ENCODE measurements around the gene DTX4.
"Not testable (repeated sequence)": the region's sequence is repeated elsewhere in the genome, so short reads cannot be mapped to it uniquely, and the experiment has no call there.

Gene DTX4

DNA sequence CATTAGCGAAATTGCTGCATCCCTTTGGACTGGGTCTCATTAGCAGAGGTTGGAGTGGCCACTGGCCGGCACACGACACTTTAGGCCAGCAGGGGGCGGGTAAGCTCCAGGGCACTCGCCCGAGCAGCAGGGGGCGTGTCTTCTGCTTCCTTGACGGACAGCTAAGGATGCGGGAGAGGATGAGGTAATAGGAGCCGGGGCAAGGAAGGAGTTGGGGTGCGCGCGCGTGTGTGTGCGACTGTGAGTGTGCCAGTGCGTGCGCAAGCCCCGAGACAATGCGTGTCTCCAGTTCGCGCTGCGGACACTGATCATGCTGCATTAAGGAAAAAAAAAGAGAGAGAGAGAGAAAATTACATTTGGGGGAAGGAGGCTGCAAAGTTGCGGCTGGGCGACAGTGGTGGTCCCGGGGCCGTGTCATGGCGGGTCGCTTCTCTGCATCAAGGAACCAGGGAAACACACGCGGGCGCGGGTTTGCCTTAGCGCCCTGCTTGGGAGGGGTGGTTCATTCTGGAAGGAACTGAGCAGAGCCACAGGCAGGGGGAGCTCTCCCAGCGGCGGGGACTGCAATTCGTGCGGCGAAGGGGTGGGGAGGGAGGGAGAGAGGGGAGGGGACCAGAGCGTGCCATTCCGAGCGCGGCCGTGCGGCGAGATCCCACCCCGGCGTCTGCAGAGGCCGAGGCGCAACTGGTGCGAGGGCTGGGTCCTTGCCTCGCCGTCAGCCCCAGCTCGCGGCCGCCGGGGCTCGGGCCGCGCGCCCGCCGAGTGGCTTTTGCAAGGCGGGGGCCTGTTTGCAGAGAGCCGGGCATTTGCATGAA is at the start of gene DTX4:
TSS of gene DTX4 (plus strand) at position 625 of the 815 bp plus-strand sequence. CDS start 464 bp downstream, outside the sequence.
- H3K9me3 Mint-ChIP-seq: no peaks in the 10 kb centered on the region
- peaks cover 10% of the 10 kb centered on the region for H3K27me3 Mint-ChIP-seq (ENCODE audit: low read depth, poor library complexity)
- TF ChIP-seq, protein P1, sequence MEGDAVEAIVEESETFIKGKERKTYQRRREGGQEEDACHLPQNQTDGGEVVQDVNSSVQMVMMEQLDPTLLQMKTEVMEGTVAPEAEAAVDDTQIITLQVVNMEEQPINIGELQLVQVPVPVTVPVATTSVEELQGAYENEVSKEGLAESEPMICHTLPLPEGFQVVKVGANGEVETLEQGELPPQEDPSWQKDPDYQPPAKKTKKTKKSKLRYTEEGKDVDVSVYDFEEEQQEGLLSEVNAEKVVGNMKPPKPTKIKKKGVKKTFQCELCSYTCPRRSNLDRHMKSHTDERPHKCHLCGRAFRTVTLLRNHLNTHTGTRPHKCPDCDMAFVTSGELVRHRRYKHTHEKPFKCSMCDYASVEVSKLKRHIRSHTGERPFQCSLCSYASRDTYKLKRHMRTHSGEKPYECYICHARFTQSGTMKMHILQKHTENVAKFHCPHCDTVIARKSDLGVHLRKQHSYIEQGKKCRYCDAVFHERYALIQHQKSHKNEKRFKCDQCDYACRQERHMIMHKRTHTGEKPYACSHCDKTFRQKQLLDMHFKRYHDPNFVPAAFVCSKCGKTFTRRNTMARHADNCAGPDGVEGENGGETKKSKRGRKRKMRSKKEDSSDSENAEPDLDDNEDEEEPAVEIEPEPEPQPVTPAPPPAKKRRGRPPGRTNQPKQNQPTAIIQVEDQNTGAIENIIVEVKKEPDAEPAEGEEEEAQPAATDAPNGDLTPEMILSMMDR (IDR thresholded peaks at IDR 0.05): peak; percentile 81
- DNase-seq: peak; percentile 97
- peaks cover 34% of the 10 kb centered on the region for H3K4me1 Mint-ChIP-seq
- H3K36me3 Mint-ChIP-seq (ENCODE audit: low read depth): no peaks in the 10 kb centered on the region
- H3K27ac Mint-ChIP-seq: no peak within 1 kb of the TSS
- H3K4me3 Mint-ChIP-seq: peak within 1 kb of the TSS; percentile 94

DNA sequence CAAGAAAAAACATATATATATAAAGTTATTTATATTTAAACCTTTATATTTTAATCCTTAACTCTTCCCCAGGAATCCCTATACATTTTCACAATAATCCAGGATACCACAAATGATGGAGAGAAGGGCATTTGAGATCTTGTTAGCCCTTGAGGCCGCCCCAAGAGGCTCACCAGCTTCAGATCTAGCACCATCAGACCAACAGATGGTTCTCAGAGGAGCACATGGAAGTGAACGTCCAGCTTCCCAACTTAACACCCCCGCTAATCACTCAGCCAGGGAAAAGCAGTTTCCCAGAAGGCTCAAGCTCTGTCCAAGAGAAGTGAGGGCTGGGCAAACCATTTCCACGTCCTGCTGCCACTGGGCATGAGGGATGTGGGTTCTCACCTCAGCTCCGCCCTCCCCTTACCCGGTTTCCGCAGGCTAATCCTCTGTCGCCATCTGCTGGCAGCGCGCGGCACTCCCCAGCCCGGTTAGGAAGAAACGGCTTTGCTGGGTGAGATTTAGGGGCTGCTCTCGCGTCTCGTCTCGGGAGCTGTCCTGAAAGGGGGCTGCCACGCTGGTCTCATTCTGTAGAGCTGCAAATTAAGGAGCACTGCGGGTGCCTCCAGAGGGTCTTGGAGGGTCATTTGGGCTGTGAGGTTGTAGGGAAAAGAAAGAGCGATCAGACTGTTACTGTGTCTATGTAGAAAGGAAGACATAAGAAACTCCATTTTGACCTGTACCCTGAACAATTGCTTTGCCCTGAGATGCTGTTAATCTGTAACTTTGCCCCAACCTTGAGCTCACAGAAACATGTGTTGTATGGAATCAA is 36.1 kb upstream of the DTX4 start:
- peaks cover 18% of the 10 kb centered on the region for H3K36me3 Mint-ChIP-seq (ENCODE audit: low read depth)
- peaks cover 23% of the 10 kb centered on the region for H3K9me3 Mint-ChIP-seq
- TF ChIP-seq, protein P1 (IDR thresholded peaks at IDR 0.05): peak; percentile 97
- peak overlapping the region; percentile 76 for H3K4me3 Mint-ChIP-seq
- no peak overlapping the region for H3K27ac Mint-ChIP-seq
- peaks cover 5% of the 10 kb centered on the region for H3K4me1 Mint-ChIP-seq
- H3K27me3 Mint-ChIP-seq (ENCODE audit: low read depth, poor library complexity): peaks cover 26% of the 10 kb centered on the region
- DNase-seq: peak; percentile 95

DNA sequence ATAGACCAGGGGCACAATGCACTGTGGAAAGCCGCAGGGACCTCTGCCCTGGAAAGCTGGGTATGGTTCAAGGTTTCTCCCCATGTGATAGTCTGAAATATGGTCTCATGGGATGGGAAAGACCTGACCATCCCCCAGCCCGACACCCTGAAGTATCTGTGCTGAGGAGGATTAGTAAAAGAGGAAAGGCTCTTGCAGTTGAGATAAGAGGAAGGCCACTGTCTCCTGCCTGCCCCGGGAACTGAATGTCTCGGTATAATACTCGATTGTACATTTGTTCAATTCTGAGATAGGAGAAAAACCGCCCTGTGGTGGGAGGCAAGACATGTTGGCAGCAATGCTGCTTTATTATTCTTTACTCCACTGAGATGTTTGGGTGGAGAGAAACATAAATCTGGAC is 35.4 kb upstream of the DTX4 start:
- H3K9me3 Mint-ChIP-seq: peaks cover 16% of the 10 kb centered on the region
- not testable (repeated sequence) for DNase-seq, H3K4me1 Mint-ChIP-seq, H3K4me3 Mint-ChIP-seq, H3K27ac Mint-ChIP-seq
- H3K27me3 Mint-ChIP-seq (ENCODE audit: low read depth, poor library complexity): peaks cover 33% of the 10 kb centered on the region
- H3K36me3 Mint-ChIP-seq (ENCODE audit: low read depth): peaks cover 14% of the 10 kb centered on the region

DNA sequence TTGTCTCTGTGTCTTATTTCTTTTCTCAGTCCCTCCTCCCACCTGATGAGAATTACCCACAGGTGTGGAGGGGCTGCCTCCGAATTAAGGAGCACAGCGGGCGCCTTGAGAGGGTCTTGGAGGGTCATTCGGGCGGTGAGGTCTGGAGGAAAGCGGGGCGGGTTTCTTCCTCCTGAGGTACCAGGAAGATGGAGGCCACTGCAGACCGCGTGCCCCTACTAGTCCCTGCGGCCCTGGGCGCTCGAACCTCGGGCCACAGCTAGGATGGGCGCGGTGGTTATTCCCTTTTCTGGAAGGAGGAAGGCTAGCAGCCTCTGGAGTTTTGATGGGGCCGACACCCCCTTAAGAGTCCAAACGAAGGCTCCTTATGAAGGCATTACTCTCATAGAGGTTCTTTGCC is 34.7 kb upstream of the DTX4 start:
- Mint-ChIP-seq H3K4me1 (peaks cover 10% of the 10 kb centered on the region), H3K4me3 (no peak overlapping the region), H3K36me3 (ENCODE audit: low read depth) (peaks cover 12% of the 10 kb centered on the region)

DNA sequence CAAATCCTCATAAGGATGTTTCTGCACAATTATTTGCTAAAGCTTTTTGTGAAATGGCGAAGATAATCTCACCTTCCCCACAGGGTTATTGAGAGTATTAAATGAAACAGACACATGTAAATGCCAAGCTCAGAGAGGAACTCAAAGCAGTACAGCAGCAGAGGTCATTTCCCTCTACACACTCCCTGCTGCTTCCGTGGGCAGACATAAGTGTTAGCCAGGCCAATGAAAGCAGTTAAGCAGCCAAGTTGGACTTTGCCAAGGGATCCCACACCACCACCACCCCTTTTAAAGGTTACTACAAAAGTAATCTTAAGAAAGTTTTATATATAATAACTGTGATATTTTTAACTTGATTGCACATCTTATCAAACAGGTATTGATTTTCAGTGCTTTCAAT is 33.3 kb upstream of the DTX4 start:
- DNase-seq: no peak
- peaks cover 3% of the 10 kb centered on the region for H3K9me3 Mint-ChIP-seq

More for the DNA sequence above, 34.7 kb upstream of the DTX4 start:
- no peak overlapping the region for H3K27ac Mint-ChIP-seq
- DNase-seq: no peak
- peaks cover 39% of the 10 kb centered on the region for H3K27me3 Mint-ChIP-seq (ENCODE audit: low read depth, poor library complexity)
- H3K9me3 Mint-ChIP-seq: peaks cover 9% of the 10 kb centered on the region
- TF ChIP-seq, protein P1 (IDR thresholded peaks at IDR 0.05): no peak

DNA sequence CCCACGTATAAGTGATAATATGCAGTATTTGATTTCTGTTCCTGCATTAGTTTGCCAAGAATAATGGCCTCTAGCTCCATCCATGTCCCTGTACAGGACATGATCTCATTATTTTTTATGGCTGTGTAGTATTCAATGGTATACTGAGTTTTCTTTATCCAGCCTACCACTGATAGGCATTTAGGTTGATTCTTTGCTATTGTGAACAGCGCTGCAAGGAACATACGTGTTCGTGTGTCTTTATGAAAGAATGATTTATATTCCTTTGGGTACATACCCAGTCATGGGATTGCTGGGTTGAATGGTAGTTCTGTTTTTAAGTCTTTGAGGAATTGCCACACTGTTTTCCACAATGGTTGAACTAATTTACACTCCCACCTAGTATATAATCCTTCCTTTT is 30.7 kb upstream of the DTX4 start:
- Mint-ChIP-seq H3K9me3 (peaks cover 10% of the 10 kb centered on the region), H3K36me3 (ENCODE audit: low read depth) (no peaks in the 10 kb centered on the region)

More for the DNA sequence above, 33.3 kb upstream of the DTX4 start:
- H3K27ac Mint-ChIP-seq: no peak overlapping the region
- H3K36me3 Mint-ChIP-seq (ENCODE audit: low read depth): no peaks in the 10 kb centered on the region
- no peak overlapping the region for H3K4me3 Mint-ChIP-seq
- TF ChIP-seq, protein P1 (IDR thresholded peaks at IDR 0.05): no peak
- peaks cover 54% of the 10 kb centered on the region for H3K27me3 Mint-ChIP-seq (ENCODE audit: low read depth, poor library complexity)
- peaks cover 24% of the 10 kb centered on the region for H3K4me1 Mint-ChIP-seq

More for the DNA sequence above, 30.7 kb upstream of the DTX4 start:
- no peak for DNase-seq
- TF ChIP-seq, protein P1 (IDR thresholded peaks at IDR 0.05): no peak
- Mint-ChIP-seq H3K4me1 (peaks cover 34% of the 10 kb centered on the region), H3K27ac (no peak overlapping the region), H3K4me3 (peak overlapping the region; percentile 87), H3K27me3 (ENCODE audit: low read depth, poor library complexity) (peaks cover 79% of the 10 kb centered on the region)
